ENCODE results near the gene IGSF11. TPM values are rescaled to one million over a fixed set of nuclear protein-coding genes. Genes with fewer than 3 reads are reported as not detected.

IGSF11 gene
- total RNA-seq, 1 donor from 2014 or later = 2.7 TPM

- Histone ChIP-seq H3K27me3 (no peaks in the 10 kb centered on the region), H3K27ac (no peak overlapping the region), H3K79me2 (ENCODE audit: low read depth) (no peaks in the 10 kb centered on the region), H2AFZ (replicated peaks) (no peak overlapping the region), H3K4me3 (no peak overlapping the region), H3K9me3 (ENCODE audit: low read depth) (no peaks in the 10 kb centered on the region), H3K9ac (no peak overlapping the region), H3K36me3 (no peaks in the 10 kb centered on the region), H3K4me2 (no peak overlapping the region), H4K20me1 (ENCODE audit: low read depth) (no peaks in the 10 kb centered on the region), H3K4me1 (peaks cover 19% of the 10 kb centered on the region), H3F3A (ENCODE audit: low read depth) (peaks cover 6% of the 10 kb centered on the region)
- Mint-ChIP-seq H3K4me1 (peaks cover 3% of the 10 kb centered on the region), H3K27me3 (ENCODE audit: insufficient read depth, low read depth) (no peaks in the 10 kb centered on the region), H3K9me3 (no peaks in the 10 kb centered on the region), H3K4me3 (no peak overlapping the region), H3K27ac (no peak overlapping the region), H3K36me3 (no peaks in the 10 kb centered on the region)
- no peak for DNase-seq (ENCODE audit: low spot score)
- TF ChIP-seq EZH2 (IDR thresholded peaks at IDR 0.05) (no peak), CTCF (IDR thresholded peaks at IDR 0.05) (no peak)
Observed at GRCh38 chr3:118948146-118948545, 86.5 kb downstream of the IGSF11 start.

- no peaks in the 10 kb centered on the region for H3K27me3 ChIP-seq
- no peak overlapping the region for H3K4me2 ChIP-seq
- Mint-ChIP-seq H3K4me1 (peaks cover 6% of the 10 kb centered on the region), H3K4me3 (no peak overlapping the region), H3K9me3 (no peaks in the 10 kb centered on the region), H3K27ac (no peak overlapping the region), H3K36me3 (no peaks in the 10 kb centered on the region), H3K27me3 (ENCODE audit: insufficient read depth, low read depth) (no peaks in the 10 kb centered on the region)
- no peak overlapping the region for H3K4me3 ChIP-seq
- no peaks in the 10 kb centered on the region for H3K79me2 ChIP-seq (ENCODE audit: low read depth)
- no peak for DNase-seq (ENCODE audit: low spot score)
- H3K36me3 ChIP-seq = no peaks in the 10 kb centered on the region
- TF ChIP-seq EZH2 (IDR thresholded peaks at IDR 0.05) (no peak), EZH2phosphoT487 (IDR thresholded peaks at IDR 0.05) (no peak), CTCF (IDR thresholded peaks at IDR 0.05) (no peak)
- no peak overlapping the region for H2AFZ ChIP-seq (replicated peaks)
- peaks cover 6% of the 10 kb centered on the region for H3F3A ChIP-seq (ENCODE audit: low read depth)
- no peaks in the 10 kb centered on the region for H4K20me1 ChIP-seq (ENCODE audit: low read depth)
- H3K4me1 ChIP-seq = peaks cover 26% of the 10 kb centered on the region
- no peaks in the 10 kb centered on the region for H3K9me3 ChIP-seq (ENCODE audit: low read depth)
- no peak overlapping the region for H3K27ac ChIP-seq
- no peak overlapping the region for H3K9ac ChIP-seq
Observed at GRCh38 chr3:118946449-118946848, 88.2 kb downstream of the IGSF11 start.

GRCh38 chr3:118945834-118946233, 88.8 kb downstream of the IGSF11 start:
- H3K4me3 Mint-ChIP-seq = no peak overlapping the region
- H3K27ac Mint-ChIP-seq = no peak overlapping the region
- Histone ChIP-seq H3K27ac (no peak overlapping the region), H3K9ac (no peak overlapping the region), H3K4me2 (no peak overlapping the region), H3K79me2 (ENCODE audit: low read depth) (no peaks in the 10 kb centered on the region), H3K27me3 (no peaks in the 10 kb centered on the region), H3K4me1 (peaks cover 26% of the 10 kb centered on the region), H3K4me3 (no peak overlapping the region), H2AFZ (replicated peaks) (no peak overlapping the region), H3K9me3 (ENCODE audit: low read depth) (no peaks in the 10 kb centered on the region), H4K20me1 (ENCODE audit: low read depth) (no peaks in the 10 kb centered on the region), H3K36me3 (no peaks in the 10 kb centered on the region), H3F3A (ENCODE audit: low read depth) (peaks cover 6% of the 10 kb centered on the region)
- no peaks in the 10 kb centered on the region for H3K9me3 Mint-ChIP-seq
- DNase-seq (ENCODE audit: low spot score) = no peak
- no peaks in the 10 kb centered on the region for H3K27me3 Mint-ChIP-seq (ENCODE audit: insufficient read depth, low read depth)
- H3K4me1 Mint-ChIP-seq = peaks cover 6% of the 10 kb centered on the region
- H3K36me3 Mint-ChIP-seq = no peaks in the 10 kb centered on the region
- TF ChIP-seq EZH2phosphoT487 (IDR thresholded peaks at IDR 0.05) = no peak
- TF ChIP-seq EZH2 (IDR thresholded peaks at IDR 0.05) = no peak
- no peak for TF ChIP-seq CTCF (IDR thresholded peaks at IDR 0.05)
